IMR-90 (cell line): ENCODE measurements around the gene EID2B. TPM values are rescaled to one million over a fixed set of nuclear protein-coding genes. Genes with fewer than 3 reads are reported as not detected.

Experiments
- ATAC-seq: fragments of 200-7000 bp; cut with Tn5 transposase; 2 replicates; pipeline ENCODE4 v1.9.1; 2020; ENCODE audit warnings: low read depth, mild to moderate bottlenecking, moderate library complexity
- BruUV-seq: library from RNA; stranded (reverse); fragments of 400-500 nt; replicated peaks from 2 replicates; lab custom pipeline; 2021; lab: Mats Ljungman, UMichigan
- CTCF ChIA-PET: fragments of 300-600 bp; formaldehyde crosslinking; extraction: SDS; loops from one replicate; lab custom pipeline; 2021; ENCODE audit warnings: antibody characterized with exemption; lab: Yijun Ruan, JAX
- POLR2A ChIA-PET: fragments of 300-600 bp; sonication (Branson Sonifier 250); formaldehyde crosslinking; loops from one replicate; lab custom pipeline; 2022; ENCODE audit warnings: antibody characterized with exemption; ENCODE audit not compliant: unreplicated experiment; lab: Charles Lee
- DNase-seq: peaks from one replicate; pipeline ENCODE4 v3.0.0; 2013
- H2AFZ ChIP-seq: replicated peaks from 2 replicates; pipeline ENCODE3; 2013; ENCODE audit warnings: low read length, mild to moderate bottlenecking; ENCODE audit not compliant: poor library complexity
- H2AK5ac ChIP-seq: 2 replicates; pipeline ENCODE4 v1.6.1; 2013; ENCODE audit warnings: low read depth, low read length, inconsistent platforms
- H2AK9ac ChIP-seq: replicated peaks from 2 replicates; pipeline ENCODE3; 2013; ENCODE audit warnings: mild to moderate bottlenecking, low read depth, low read length, moderate library complexity; ENCODE audit not compliant: poor library complexity
- H2BK120ac ChIP-seq: 2 replicates; pipeline ENCODE4 v1.6.1; 2013; ENCODE audit warnings: low read depth, low read length, inconsistent platforms
- H2BK15ac ChIP-seq: 3 replicates; pipeline ENCODE4 v1.6.1; 2013; ENCODE audit warnings: low read depth, low read length, inconsistent platforms
- H2BK20ac ChIP-seq: 2 replicates; pipeline ENCODE4 v1.6.1; 2013; ENCODE audit warnings: low read depth, mild to moderate bottlenecking, inconsistent platforms, low read length, moderate library complexity
- H2BK5ac ChIP-seq: 2 replicates; pipeline ENCODE4 v1.6.1; 2013; ENCODE audit warnings: mild to moderate bottlenecking, low read depth, low read length, inconsistent platforms; ENCODE audit not compliant: poor library complexity, severe bottlenecking
- H3K14ac ChIP-seq: replicated peaks from 2 replicates; pipeline ENCODE4 v1.6.1; 2013; ENCODE audit warnings: low read depth, low read length, inconsistent platforms
- H3K18ac ChIP-seq: 2 replicates; pipeline ENCODE4 v1.6.1; 2013; ENCODE audit warnings: low read depth, low read length, control low read depth
- H3K23ac ChIP-seq: 2 replicates; pipeline ENCODE4 v1.6.1; 2013; ENCODE audit warnings: low read depth, low read length, inconsistent platforms
- H3K27ac ChIP-seq: 2 replicates; pipeline ENCODE4 v1.5.1; 2013; ENCODE audit warnings: mild to moderate bottlenecking, control low read depth, low read length; ENCODE audit not compliant: insufficient read depth
- H3K27me3 ChIP-seq: 2 replicates; pipeline ENCODE4 v1.6.1; 2013; ENCODE audit warnings: low read length; ENCODE audit not compliant: control insufficient read depth, insufficient read depth
- H3K36me3 ChIP-seq: 2 replicates; pipeline ENCODE4 v1.6.1; 2013; ENCODE audit warnings: low read length, mixed read lengths; ENCODE audit not compliant: control insufficient read depth, insufficient read depth
- H3K4ac ChIP-seq: 2 replicates; pipeline ENCODE4 v1.6.1; 2013; ENCODE audit warnings: low read depth, low read length, inconsistent platforms
- H3K4me1 ChIP-seq: 2 replicates; pipeline ENCODE4 v1.6.1; 2013; ENCODE audit warnings: low read length, mixed read lengths; ENCODE audit not compliant: control insufficient read depth, insufficient read depth
- H3K4me2 ChIP-seq: 2 replicates; pipeline ENCODE4 v1.6.1; 2013; ENCODE audit warnings: low read depth, mild to moderate bottlenecking, control low read depth, low read length, moderate library complexity
- H3K4me3 ChIP-seq: 2 replicates; pipeline ENCODE4 v1.5.1; 2013; ENCODE audit warnings: low read depth, mild to moderate bottlenecking, control low read depth, low read length, moderate library complexity; ENCODE audit not compliant: insufficient read depth
- H3K56ac ChIP-seq: 2 replicates; pipeline ENCODE4 v1.6.1; 2013; ENCODE audit warnings: low read length, inconsistent platforms; ENCODE audit not compliant: insufficient read depth; ENCODE audit errors: extremely low read depth
- H3K79me1 ChIP-seq, 2 experiments: 2 replicates each; pipeline ENCODE4 v1.6.1; 2013; ENCODE audit warnings: low read length in 2 of 2, inconsistent platforms in 1 of 2, low read depth in 1 of 2
- H3K9ac ChIP-seq: 2 replicates; pipeline ENCODE4 v1.6.1; 2013; ENCODE audit warnings: low read depth, low read length, control low read depth
- H3K9me1 ChIP-seq: 2 replicates; pipeline ENCODE4 v1.6.1; 2013; ENCODE audit warnings: low read length, inconsistent platforms; ENCODE audit not compliant: insufficient read depth
- H3K9me3 ChIP-seq: 2 replicates; pipeline ENCODE4 v1.6.1; 2013; ENCODE audit warnings: low read length; ENCODE audit not compliant: control insufficient read depth, insufficient read depth
- H4K20me1 ChIP-seq: 2 replicates; pipeline ENCODE4 v1.6.1; 2013; ENCODE audit warnings: low read length, inconsistent platforms; ENCODE audit not compliant: insufficient read depth
- H4K5ac ChIP-seq: 2 replicates; pipeline ENCODE4 v1.6.1; 2013; ENCODE audit warnings: mild to moderate bottlenecking, low read depth, low read length, control low read depth
- H4K8ac ChIP-seq, 2 experiments: 2 replicates each; pipeline ENCODE4 v1.6.1; 2013; ENCODE audit warnings: low read depth in 2 of 2, low read length in 2 of 2, control low read depth in 1 of 2, inconsistent platforms in 1 of 2
- H4K91ac ChIP-seq: 2 replicates; pipeline ENCODE4 v1.6.1; 2013; ENCODE audit warnings: low read depth, low read length, inconsistent platforms; ENCODE audit not compliant: insufficient read depth
- MAFK ChIP-seq: IDR thresholded peaks from 2 replicates; pipeline ENCODE4 v1.6.1; 2012; ENCODE audit warnings: low read depth, low read length, improper control_type of control experiment
- MXI1 ChIP-seq: IDR thresholded peaks from 2 replicates; pipeline ENCODE4 v1.6.1; 2012; ENCODE audit warnings: low read depth, mild to moderate bottlenecking, low read length, moderate library complexity, borderline replicate concordance
- WGBS, 2 experiments: methylation state at CpG; one replicate each; pipeline versions ENCODE4 v1.1.5 to v1.1.7; 2013; ENCODE audit warnings: missing lambda C conversion rate in 2 of 2; ENCODE audit not compliant: insufficient read length in 1 of 2; ENCODE audit errors: extremely low coverage in 2 of 2; 5-methylcytosine and 5-hydroxymethylcytosine counted together
- dilution Hi-C: fragments of 300-500 bp; cut with HindIII; formaldehyde crosslinking; loops from one replicate; pipeline ENCODE4 v1.14.3; 2018; ENCODE audit warnings: low sequenced_read_pairs; ENCODE audit not compliant: unreplicated experiment
- in situ Hi-C: fragments of 300-500 bp; cut with MboI; formaldehyde crosslinking; loops from 3 replicates; pipeline ENCODE4 v1.14.3; 2019; ENCODE audit warnings: low sequenced_read_pairs, inconsistent platforms, mixed read lengths
- intact Hi-C: fragments of 100-400 bp; cut with micrococcal nuclease; formaldehyde crosslinking; loops from 2 replicates; pipeline ENCODE4 v1.10.0; 2022
- polyA plus RNA-seq, 3 experiments: library from polyadenylated mRNA; depleted of rRNA; stranded (reverse); fragments of >200 nt; gene quantifications; 2 replicates each; pipeline ENCODE4 v1.2.3, GENCODE V29; 2012; ENCODE audit warnings: low replicate concordance in 1 of 3
- total RNA-seq: library from RNA; depleted of rRNA; stranded (reverse); fragments of >200 nt; gene quantifications from 2 replicates; pipeline ENCODE4 v1.2.3, GENCODE V29; 2012

EID2B gene
- total and polyA plus RNA-seq, 2 of the 4 experiments (the other 2 are of a cell fraction) = 2.5 to 2.7 TPM

DNA sequence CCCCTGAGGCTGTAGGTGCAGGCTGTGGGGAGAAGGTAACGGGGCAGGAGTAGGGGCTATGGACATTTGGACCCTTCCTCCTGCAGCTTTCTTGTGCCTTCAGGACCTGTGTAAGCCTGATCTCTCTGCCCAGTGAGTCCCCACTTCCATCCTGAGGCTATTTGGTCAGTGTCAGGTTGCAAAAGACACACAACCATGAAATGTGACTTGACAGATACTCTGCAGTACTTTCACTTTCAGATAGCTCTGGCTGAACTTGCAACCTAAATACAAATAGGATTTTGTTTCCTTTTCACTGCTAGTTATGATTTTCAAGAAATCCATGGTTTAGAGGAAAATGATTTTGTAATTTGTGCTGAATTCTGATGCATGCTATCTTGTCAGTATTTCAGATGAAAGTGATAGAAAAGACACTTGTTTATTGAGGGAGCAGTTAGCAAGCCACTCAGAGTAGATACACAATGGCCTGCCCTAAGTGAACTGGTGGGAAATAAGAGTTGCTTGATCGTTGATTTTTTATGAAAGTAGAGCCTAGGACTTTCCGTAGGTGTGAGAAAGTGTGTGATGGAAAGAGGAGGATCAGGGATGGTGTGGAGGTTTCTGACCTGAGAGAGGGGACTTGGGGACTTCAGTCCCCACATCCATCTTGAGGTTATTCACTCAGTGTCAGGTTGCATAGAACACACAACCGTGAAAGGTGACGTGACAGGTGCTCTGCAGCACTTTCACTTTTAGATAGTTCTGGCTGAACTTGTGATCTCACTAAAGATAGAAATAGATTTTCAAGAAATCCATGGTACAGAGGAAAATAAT, 25.4 kb upstream of the EID2B start (continued):
- TF ChIP-seq MAFK = no peak

DNA sequence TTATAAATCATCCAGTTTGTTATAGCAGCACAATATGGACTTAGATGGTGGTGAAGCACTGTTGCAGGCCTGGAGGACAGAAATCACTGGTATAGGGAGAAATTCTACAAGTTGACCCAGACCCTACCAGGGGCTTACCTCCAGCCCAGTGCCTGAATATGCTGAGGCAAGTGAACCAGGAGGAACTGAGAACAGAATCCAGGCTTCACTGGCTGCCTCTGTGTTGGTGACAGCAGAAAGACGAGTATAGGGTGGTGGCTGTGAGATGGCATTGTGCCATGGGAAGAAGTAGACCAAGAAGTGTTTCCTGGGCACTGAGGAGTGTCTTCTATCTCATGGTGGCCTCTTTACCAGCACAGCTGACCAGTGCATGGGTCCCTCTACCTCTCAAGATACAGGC, 23.2 kb upstream of the EID2B start:
- POLR2A ChIA-PET = no interaction called here
- BruUV-seq = no TSS peak
- WGBS, 2 experiments = no CpG with 5 or more reads among the region's 1 CpG

More for the DNA sequence above, 23.2 kb upstream of the EID2B start:
- Histone ChIP-seq H3K27me3 (peaks cover 14% of the 10 kb centered on the region), H2BK15ac (no peak overlapping the region), H3K9ac (no peak overlapping the region), H2AK5ac (no peak overlapping the region), H3K4me1 (no peaks in the 10 kb centered on the region), H4K20me1 (no peaks in the 10 kb centered on the region), H3K79me1 (no peaks in the 10 kb centered on the region), H3K36me3 (no peaks in the 10 kb centered on the region), H3K4ac (no peak overlapping the region), H4K91ac (no peak overlapping the region), H3K9me1 (no peaks in the 10 kb centered on the region), H3K27ac (no peak overlapping the region), H2AFZ (no peak overlapping the region), H3K56ac (no peak overlapping the region), H3K4me3 (no peak overlapping the region), H3K23ac (no peak overlapping the region), H4K8ac (no peak overlapping the region), H2BK5ac (no peak overlapping the region), H2BK20ac (no peak overlapping the region), H2BK120ac (no peak overlapping the region), H3K14ac (no peak overlapping the region), H3K4me2 (no peak overlapping the region), H3K18ac (no peak overlapping the region), H3K9me3 (no peaks in the 10 kb centered on the region), H2AK9ac (no peak overlapping the region), H4K5ac (no peak overlapping the region)
- TF ChIP-seq MXI1 (no peak), MAFK (no peak)
- dilution Hi-C loops (no loop called here), intact Hi-C loops (no loop called here), in situ Hi-C loops (loop anchor here (10.0 kb wide), 1 partner anchor 119 kb away; no protein-coding TSS in a partner anchor)
- ATAC-seq (no peak), DNase-seq (no peak)
- CTCF ChIA-PET = no interaction called here
